Measurements from ENCODE around the gene NCAM2.
"Not testable (repeated sequence)": the region's sequence is repeated elsewhere in the genome, so short reads cannot be mapped to it uniquely, and the experiment has no call there.

Gene NCAM2

DNA sequence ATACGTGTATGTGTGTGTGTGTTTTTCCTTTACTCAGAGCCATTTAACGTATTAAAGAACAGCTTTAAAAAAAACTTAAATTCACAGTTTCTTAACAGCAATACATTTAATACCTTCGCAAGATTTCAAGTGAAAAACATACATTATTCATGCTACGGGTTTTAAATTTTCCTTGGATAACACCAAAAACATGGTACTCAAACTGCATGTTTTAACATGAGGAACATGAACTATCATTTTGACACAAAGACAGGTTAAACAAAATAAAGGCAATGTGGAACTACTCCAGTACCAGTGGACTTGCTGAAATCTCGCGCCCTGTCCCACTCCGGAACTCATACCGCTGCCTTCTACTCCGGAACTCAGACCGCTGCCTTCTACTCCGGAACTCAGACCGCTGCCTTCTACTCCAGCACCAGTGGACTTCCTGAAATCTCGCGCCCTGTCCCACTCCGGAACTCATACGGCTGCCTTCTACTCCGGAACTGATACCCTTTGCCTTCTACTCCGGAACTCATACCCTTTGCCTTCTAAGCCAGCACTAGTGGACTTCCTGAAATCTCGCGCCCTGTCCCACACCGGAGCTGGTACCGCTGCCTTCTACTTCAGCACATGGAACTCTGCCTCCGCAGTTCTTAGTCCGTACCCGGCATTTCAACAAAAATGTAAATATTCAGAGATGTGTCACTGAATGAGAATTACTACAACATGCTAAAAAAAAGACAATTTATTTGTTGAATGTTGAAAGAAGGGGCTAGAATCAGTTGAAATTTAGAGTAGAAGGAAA, 148.6 kb downstream of the NCAM2 start:
- H3K9ac ChIP-seq, result no peak overlapping the region
- no peaks in the 10 kb centered on the region for H3K4me1 ChIP-seq
- no peak overlapping the region for H3K4me3 ChIP-seq
- H4K20me1 ChIP-seq, result no peaks in the 10 kb centered on the region
- H3K36me3 ChIP-seq, result no peaks in the 10 kb centered on the region
- no peak overlapping the region for H3K27ac ChIP-seq
- TF ChIP-seq Cebpa-rat (IDR thresholded peaks at IDR 0.05), result no peak
- no peaks in the 10 kb centered on the region for H3K27me3 ChIP-seq
- H3K9me3 ChIP-seq, result no peaks in the 10 kb centered on the region
- no peak overlapping the region for H3K4me2 ChIP-seq

DNA sequence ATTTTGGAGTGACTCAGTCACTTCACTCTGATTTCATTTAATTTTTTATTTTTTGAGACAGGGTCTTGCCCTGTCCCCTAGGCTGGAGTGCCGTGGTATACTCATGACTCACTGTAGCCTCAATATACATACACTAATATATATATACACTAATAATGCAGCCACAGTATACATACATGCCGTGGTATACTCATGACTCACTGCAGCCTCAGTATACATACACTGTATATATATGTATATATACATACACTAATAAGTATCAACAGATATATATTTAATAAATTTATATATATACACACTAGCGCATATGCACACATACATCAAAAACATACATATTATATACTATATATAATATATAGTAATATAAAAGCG, 149.2 kb downstream of the NCAM2 start:
- TF ChIP-seq Cebpa-rat (IDR thresholded peaks at IDR 0.05), result no peak
- H3K27me3 ChIP-seq, result no peaks in the 10 kb centered on the region
- H3K9ac ChIP-seq, result no peak overlapping the region
- no peak overlapping the region for H3K4me2 ChIP-seq
- H3K4me1 ChIP-seq, result no peaks in the 10 kb centered on the region
- no peak overlapping the region for H3K27ac ChIP-seq
- H3K9me3 ChIP-seq, result no peaks in the 10 kb centered on the region
- H3K36me3 ChIP-seq, result no peaks in the 10 kb centered on the region
- H4K20me1 ChIP-seq, result no peaks in the 10 kb centered on the region
- H3K4me3 ChIP-seq, result no peak overlapping the region

DNA sequence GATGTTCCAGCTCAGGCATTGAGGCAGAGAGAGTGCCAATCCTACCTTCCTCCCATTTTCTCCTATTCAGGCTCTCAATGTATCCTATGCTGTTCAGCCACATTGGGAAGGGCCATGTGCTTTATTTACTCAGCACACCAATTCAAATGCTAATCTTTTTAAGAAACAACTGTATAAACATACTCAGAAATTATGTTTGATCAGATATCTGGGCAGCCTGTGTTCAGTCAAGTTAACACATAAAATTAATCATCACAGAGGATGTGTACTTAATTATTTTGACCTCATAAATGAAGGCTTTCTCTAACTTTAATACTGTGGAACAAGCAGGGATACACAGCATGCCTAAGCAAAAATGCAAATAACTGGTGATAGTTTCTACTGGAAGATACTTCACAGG, 149.8 kb downstream of the NCAM2 start:
- H3K27ac ChIP-seq, result no peak overlapping the region
- no peak overlapping the region for H3K9ac ChIP-seq
- no peak overlapping the region for H3K4me2 ChIP-seq
- H3K4me1 ChIP-seq, result no peaks in the 10 kb centered on the region
- no peaks in the 10 kb centered on the region for H3K9me3 ChIP-seq
- TF ChIP-seq Cebpa-rat (IDR thresholded peaks at IDR 0.05), result no peak
- no peaks in the 10 kb centered on the region for H4K20me1 ChIP-seq
- no peaks in the 10 kb centered on the region for H3K36me3 ChIP-seq
- no peaks in the 10 kb centered on the region for H3K27me3 ChIP-seq
- no peak overlapping the region for H3K4me3 ChIP-seq

DNA sequence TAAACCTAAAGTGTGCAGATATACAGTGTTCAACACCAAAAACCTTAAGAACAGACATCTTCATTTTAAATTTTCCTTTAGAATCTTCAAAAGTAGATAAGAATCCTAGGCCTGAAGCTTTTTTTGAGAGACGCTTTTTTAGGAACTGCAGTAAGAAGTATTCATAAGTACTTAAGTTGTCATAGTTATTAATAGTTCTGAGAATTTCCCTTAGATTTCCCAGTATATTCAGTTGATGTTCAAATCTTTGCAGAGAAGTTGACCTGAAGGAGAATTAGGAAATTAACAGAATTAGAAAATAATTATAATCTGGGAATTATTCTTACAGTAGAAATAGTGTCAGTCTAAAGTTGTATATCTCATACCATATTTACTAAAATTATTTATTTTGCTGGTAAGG, 150.3 kb downstream of the NCAM2 start:
- Histone ChIP-seq H3K4me2 (no peak overlapping the region), H3K4me3 (no peak overlapping the region), H3K9ac (no peak overlapping the region), H3K9me3 (no peaks in the 10 kb centered on the region), H3K27ac (no peak overlapping the region), H4K20me1 (no peaks in the 10 kb centered on the region), H3K27me3 (no peaks in the 10 kb centered on the region), H3K36me3 (no peaks in the 10 kb centered on the region), H3K4me1 (no peaks in the 10 kb centered on the region)
- TF ChIP-seq Cebpa-rat (IDR thresholded peaks at IDR 0.05), result no peak

DNA sequence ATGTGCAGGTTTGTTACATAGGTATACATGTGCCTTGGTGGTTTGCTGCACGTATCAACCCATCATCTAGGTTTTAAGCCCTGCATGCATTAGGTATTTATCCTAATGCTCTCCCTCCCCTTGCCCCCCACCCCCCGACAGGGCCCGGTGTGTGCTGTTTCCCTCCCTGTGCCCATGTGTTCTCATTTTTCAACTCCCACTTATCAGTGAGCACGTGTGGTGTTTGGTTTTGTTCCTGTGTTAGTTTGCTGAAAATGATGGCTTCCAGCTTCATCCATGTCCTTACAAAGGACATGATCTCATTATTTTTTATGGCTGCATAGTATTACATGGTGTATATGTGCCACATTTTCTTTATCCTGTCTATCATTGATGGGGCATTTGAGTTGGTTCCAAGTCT, 151.2 kb downstream of the NCAM2 start:
- H3K4me3 ChIP-seq, H3K9ac ChIP-seq, H3K4me1 ChIP-seq, H3K27me3 ChIP-seq, H3K36me3 ChIP-seq, H3K4me2 ChIP-seq, H3K9me3 ChIP-seq, H4K20me1 ChIP-seq, H3K27ac ChIP-seq: not testable (repeated sequence)

DNA sequence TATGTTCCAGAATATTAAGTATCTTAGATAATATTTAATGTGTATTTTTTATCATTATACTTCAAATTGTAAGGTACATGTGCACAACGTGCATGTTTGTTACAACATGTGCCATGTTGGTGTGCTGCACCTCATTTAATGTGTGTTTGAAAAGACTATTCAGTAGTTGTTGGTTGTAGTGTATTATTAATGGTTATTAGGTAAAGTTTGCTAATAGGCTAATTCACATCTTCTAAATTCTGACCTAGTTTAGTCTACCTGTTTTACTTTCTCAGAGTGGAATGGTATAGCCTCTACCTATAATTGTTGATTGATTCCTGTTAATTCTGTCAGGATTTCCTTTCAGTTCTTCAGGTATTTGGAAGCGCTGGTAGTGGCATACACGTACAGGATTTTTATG, 153.0 kb downstream of the NCAM2 start:
- no peak for TF ChIP-seq Cebpa-rat (IDR thresholded peaks at IDR 0.05)
- no peak overlapping the region for H3K4me3 ChIP-seq
- H3K27me3 ChIP-seq, result no peaks in the 10 kb centered on the region
- no peaks in the 10 kb centered on the region for H3K36me3 ChIP-seq
- no peak overlapping the region for H3K27ac ChIP-seq
- H3K9ac ChIP-seq, result no peak overlapping the region
- H4K20me1 ChIP-seq, result no peaks in the 10 kb centered on the region
- H3K4me1 ChIP-seq, result no peaks in the 10 kb centered on the region
- no peak overlapping the region for H3K4me2 ChIP-seq
- H3K9me3 ChIP-seq, result no peaks in the 10 kb centered on the region

DNA sequence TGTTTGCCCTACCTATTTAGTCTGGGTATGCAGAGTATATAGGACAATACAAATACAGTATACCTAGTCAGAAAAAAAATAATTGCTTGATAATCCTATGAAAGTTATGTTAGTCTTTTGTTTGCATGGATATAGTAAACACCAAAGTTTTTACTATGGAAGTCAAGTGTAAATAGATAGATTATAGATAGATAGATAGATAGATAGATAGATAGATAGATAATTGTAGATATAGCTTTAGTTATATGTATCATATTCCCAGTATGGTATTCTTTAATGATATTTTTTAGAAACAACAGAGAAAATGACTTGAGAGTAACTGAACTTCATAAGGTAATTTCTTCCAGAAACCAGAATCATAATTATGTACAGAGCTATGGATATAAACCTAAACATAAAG, 158.2 kb downstream of the NCAM2 start:
- H3K4me2 ChIP-seq, result no peak overlapping the region
- H4K20me1 ChIP-seq, result no peaks in the 10 kb centered on the region
- no peak for TF ChIP-seq Cebpa-rat (IDR thresholded peaks at IDR 0.05)
- no peak overlapping the region for H3K9ac ChIP-seq
- H3K4me3 ChIP-seq, result no peak overlapping the region
- H3K27me3 ChIP-seq, result no peaks in the 10 kb centered on the region
- no peak overlapping the region for H3K27ac ChIP-seq
- H3K36me3 ChIP-seq, result no peaks in the 10 kb centered on the region
- H3K9me3 ChIP-seq, result no peaks in the 10 kb centered on the region
- H3K4me1 ChIP-seq, result no peaks in the 10 kb centered on the region

DNA sequence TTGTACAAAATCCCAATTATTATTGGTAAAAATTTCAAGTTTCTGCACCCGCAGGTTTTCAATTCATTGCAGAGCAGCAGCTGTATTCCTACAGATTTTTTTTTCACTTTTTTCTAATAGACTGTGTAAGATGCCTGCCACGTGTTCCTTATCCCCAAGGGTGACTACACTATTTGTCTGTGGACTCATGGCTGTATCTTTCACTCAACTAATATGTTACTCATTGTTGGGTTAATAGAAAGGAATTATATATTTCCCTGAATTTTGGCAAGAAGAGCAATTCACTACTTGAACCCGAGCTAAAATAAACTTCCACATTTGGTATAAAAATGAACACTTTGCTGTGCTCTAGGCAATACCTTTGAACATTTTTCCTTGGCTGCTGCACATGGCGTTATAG, 158.7 kb downstream of the NCAM2 start:
- no peak overlapping the region for H3K9ac ChIP-seq
- no peak for TF ChIP-seq Cebpa-rat (IDR thresholded peaks at IDR 0.05)
- no peaks in the 10 kb centered on the region for H3K27me3 ChIP-seq
- H3K4me1 ChIP-seq, result no peaks in the 10 kb centered on the region
- H3K27ac ChIP-seq, result no peak overlapping the region
- no peaks in the 10 kb centered on the region for H3K9me3 ChIP-seq
- H4K20me1 ChIP-seq, result no peaks in the 10 kb centered on the region
- no peaks in the 10 kb centered on the region for H3K36me3 ChIP-seq
- H3K4me2 ChIP-seq, result no peak overlapping the region
- H3K4me3 ChIP-seq, result no peak overlapping the region

DNA sequence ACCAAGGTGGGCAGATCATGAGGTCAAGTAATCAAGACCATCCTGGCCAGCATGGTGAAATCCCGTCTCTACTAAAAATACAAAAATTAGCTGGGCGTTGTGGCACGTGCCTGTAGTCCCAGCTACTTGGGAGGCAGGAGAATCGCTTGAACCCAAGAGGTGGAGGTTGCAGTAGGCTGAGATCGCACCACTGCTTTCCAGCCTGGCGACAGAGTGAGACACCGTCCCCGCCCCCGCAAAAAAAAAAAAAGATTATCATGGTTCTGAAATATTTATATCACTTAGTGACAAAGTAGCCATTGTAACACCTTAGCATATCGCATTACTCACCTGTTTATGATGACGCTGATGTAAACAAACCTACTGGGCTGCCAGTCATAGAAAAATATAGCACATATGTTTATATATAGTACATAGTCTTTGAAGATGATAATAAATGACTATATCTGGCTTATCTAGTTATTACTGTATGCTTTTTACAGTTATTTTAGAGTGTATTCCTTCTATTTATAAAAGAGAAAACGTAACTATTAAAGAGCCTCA, 160.2 kb downstream of the NCAM2 start:
- no peak overlapping the region for H3K4me3 ChIP-seq
- no peaks in the 10 kb centered on the region for H3K9me3 ChIP-seq
- H3K36me3 ChIP-seq, result no peaks in the 10 kb centered on the region
- TF ChIP-seq Cebpa-rat (IDR thresholded peaks at IDR 0.05), result no peak
- H3K9ac ChIP-seq, result no peak overlapping the region
- H4K20me1 ChIP-seq, result no peaks in the 10 kb centered on the region
- no peaks in the 10 kb centered on the region for H3K27me3 ChIP-seq
- no peaks in the 10 kb centered on the region for H3K4me1 ChIP-seq
- no peak overlapping the region for H3K27ac ChIP-seq
- H3K4me2 ChIP-seq, result no peak overlapping the region

DNA sequence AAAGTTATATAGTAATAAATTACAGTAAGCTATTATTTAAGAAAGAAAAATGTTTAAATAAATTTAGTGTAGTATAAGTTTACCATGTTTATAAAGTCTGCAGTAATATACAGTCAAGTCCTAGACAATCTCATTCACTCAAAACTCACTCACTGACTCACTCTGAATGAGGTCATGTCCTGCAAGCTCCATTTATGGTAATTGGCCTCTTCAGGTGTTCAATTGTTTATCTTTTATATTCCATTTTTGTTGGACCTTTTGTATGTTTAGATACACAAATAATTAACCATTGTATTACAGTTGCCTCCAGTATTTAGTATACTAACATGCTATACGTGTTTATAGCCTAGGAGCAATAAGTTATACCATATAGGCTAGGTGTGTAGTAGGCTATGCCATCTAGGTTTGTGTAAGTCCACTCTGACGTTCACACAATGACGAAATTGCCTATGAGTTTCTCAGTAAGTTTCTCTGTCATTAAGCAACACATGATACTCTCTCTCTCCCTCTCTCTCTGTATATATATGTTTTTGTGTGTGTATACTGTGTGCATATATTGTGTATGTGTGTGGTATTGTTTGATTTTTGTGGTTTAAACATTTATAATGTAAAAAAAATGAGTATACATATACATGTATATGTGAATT, 161.2 kb downstream of the NCAM2 start:
- no peak for TF ChIP-seq Cebpa-rat (IDR thresholded peaks at IDR 0.05)
- no peak overlapping the region for H3K4me2 ChIP-seq
- no peak overlapping the region for H3K27ac ChIP-seq
- no peaks in the 10 kb centered on the region for H4K20me1 ChIP-seq
- no peaks in the 10 kb centered on the region for H3K36me3 ChIP-seq
- H3K27me3 ChIP-seq, result no peaks in the 10 kb centered on the region
- H3K4me1 ChIP-seq, result no peaks in the 10 kb centered on the region
- H3K4me3 ChIP-seq, result no peak overlapping the region
- no peaks in the 10 kb centered on the region for H3K9me3 ChIP-seq
- H3K9ac ChIP-seq, result no peak overlapping the region
